ENCODE results near the gene MMP17. TPM values are rescaled to one million over a fixed set of nuclear protein-coding genes. Genes with fewer than 3 reads are reported as not detected.

MMP17 gene
- total and polyA plus RNA-seq, 2 of the 4 experiments (the other 2 are of a cell fraction): 1.4 to 11.8 TPM

GRCh38 chr12:131796754-131797587, 31.2 kb upstream of the MMP17 start:
- ATAC-seq (ENCODE audit: low read depth): no peak; the same call in 1 of the 2 replicates
- TF ChIP-seq SMC3 (IDR thresholded peaks at IDR 0.05; ENCODE audit: low read depth, low read length) (no peak), RAD21 (IDR thresholded peaks at IDR 0.05; ENCODE audit: low read length) (no peak), MXI1 (IDR thresholded peaks at IDR 0.05; ENCODE audit: borderline replicate concordance, low read depth, low read length) (no peak), MAFK (IDR thresholded peaks at IDR 0.05; ENCODE audit: low read depth, low read length) (no peak), MAZ (IDR thresholded peaks at IDR 0.05; ENCODE audit: borderline replicate concordance, low read depth, low read length) (no peak), RFX5 (IDR thresholded peaks at IDR 0.05; ENCODE audit: low read depth, low read length) (no peak), CTCF (conservative IDR thresholded peaks at IDR 0.05; ENCODE audit: low read depth, low read length) (no peak), CHD1 (IDR thresholded peaks at IDR 0.05; ENCODE audit: low read depth, low read length) (no peak), USF2 (IDR thresholded peaks at IDR 0.05; ENCODE audit: low read depth, low read length) (no peak), FOS (IDR thresholded peaks at IDR 0.05; ENCODE audit: low read depth, low read length) (no peak), RCOR1 (IDR thresholded peaks at IDR 0.05; ENCODE audit: insufficient replicate concordance, low read length) (no peak), POLR2A (IDR thresholded peaks at IDR 0.05; ENCODE audit: low read depth, low read length) (no peak), NFE2L2 (IDR thresholded peaks at IDR 0.05; ENCODE audit: low read depth, low read length) (no peak)
- Histone ChIP-seq H3K4ac (ENCODE audit: low read depth, low read length) (no peak overlapping the region), H3K36me3 (ENCODE audit: control insufficient read depth, insufficient read depth, low read length) (peaks cover 44% of the 10 kb centered on the region), H4K5ac (ENCODE audit: low read depth, low read length) (no peak overlapping the region), H3K9me1 (ENCODE audit: insufficient read depth, low read length) (0 out of 2 replicates have a peak, but pooled peaks cover 2% of the 10 kb centered on the region), H2BK5ac (ENCODE audit: low read depth, low read length, poor library complexity, severe bottlenecking) (no peak overlapping the region), H2BK20ac (ENCODE audit: low read depth, low read length) (no peak overlapping the region), H4K91ac (ENCODE audit: insufficient read depth, low read depth, low read length) (no peak overlapping the region), H3K56ac (ENCODE audit: extremely low read depth, insufficient read depth, low read length) (no peak overlapping the region), H3K79me1 (ENCODE audit: low read depth in 1 of 2, low read length in 2 of 2) (peaks cover 2 to 7% of the 10 kb centered on the region in 2 experiments; a peak in 1 of 4 replicates), H3K27ac (ENCODE audit: insufficient read depth, low read length) (no peak overlapping the region), H3K27me3 (ENCODE audit: control insufficient read depth, insufficient read depth, low read length) (no peaks in the 10 kb centered on the region), H2BK120ac (ENCODE audit: low read depth, low read length) (no peak overlapping the region), H2AK9ac (replicated peaks; ENCODE audit: low read depth, low read length, poor library complexity) (no peak overlapping the region), H3K4me2 (ENCODE audit: low read depth, low read length) (no peak overlapping the region), H3K4me1 (ENCODE audit: control insufficient read depth, insufficient read depth, low read length) (no peaks in the 10 kb centered on the region), H3K9ac (ENCODE audit: low read depth, low read length) (no peak overlapping the region), H3K9me3 (ENCODE audit: control insufficient read depth, insufficient read depth, low read length) (no peaks in the 10 kb centered on the region), H4K8ac (ENCODE audit: low read depth in 2 of 2, low read length in 2 of 2) (no peak overlapping the region), H3K23ac (ENCODE audit: low read depth, low read length) (no peak overlapping the region), H3K18ac (ENCODE audit: low read depth, low read length) (no peak overlapping the region), H2AFZ (replicated peaks; ENCODE audit: low read length, poor library complexity) (no peak overlapping the region), H3K4me3 (ENCODE audit: insufficient read depth, low read depth, low read length) (no peak overlapping the region), H2BK15ac (ENCODE audit: low read depth, low read length) (no peak overlapping the region), H4K20me1 (ENCODE audit: insufficient read depth, low read length) (no peaks in the 10 kb centered on the region), H3K14ac (replicated peaks; ENCODE audit: low read depth, low read length) (no peak overlapping the region), H2AK5ac (ENCODE audit: low read depth, low read length) (no peak overlapping the region)
- BruUV-seq (replicated peaks): no TSS peak
- ChIA-PET POLR2A (ENCODE audit: unreplicated experiment) (no interaction called here), CTCF (no interaction called here)
- intact Hi-C loops (cut with micrococcal nuclease) (no loop called here), dilution Hi-C loops (cut with HindIII; ENCODE audit: low sequenced_read_pairs, unreplicated experiment) (no loop called here), in situ Hi-C loops (cut with MboI; ENCODE audit: low sequenced_read_pairs) (no loop called here)
- 97% methylated on average over 11 of the region's 28 CpGs; no CpG with 5 or more reads in 1 of the 2 experiments for WGBS, 2 experiments (ENCODE audit: extremely low coverage in 2 of 2, insufficient read length in 1 of 2)
- no peak for DNase-seq
